SU-DHL-6 (cell line): ENCODE results near the gene CACNA1C.

Experiments used
- H2AFZ ChIP-seq: fragments of 200-600 bp; sonication (generic); 2 replicates; pipeline ENCODE4 v1.6.1; 2014; ENCODE audit warnings: low read depth, mild to moderate bottlenecking, moderate library complexity, mixed read lengths, antibody characterized with exemption, low read length; ENCODE audit not compliant: severe bottlenecking
- H3F3A ChIP-seq: fragments of 200-600 bp; shearing (Covaris generic); 2 replicates; pipeline ENCODE4 v1.6.0; 2016; ENCODE audit warnings: antibody characterized with exemption, mild to moderate bottlenecking; ENCODE audit not compliant: insufficient read depth
- H3K27ac ChIP-seq: fragments of 200-600 bp; sonication (generic); 2 replicates; pipeline ENCODE4 v1.5.1; 2016; ENCODE audit warnings: low read depth, mild to moderate bottlenecking, low read length, moderate library complexity, mixed read lengths
- H3K27me3 ChIP-seq: fragments of 200-600 bp; sonication (generic), shearing (Covaris generic); 2 replicates; pipeline ENCODE4 v1.6.0; 2014; ENCODE audit warnings: mild to moderate bottlenecking, low read length
- H3K36me3 ChIP-seq: fragments of 200-600 bp; sonication (generic); 2 replicates; pipeline ENCODE4 v1.6.1; 2014; ENCODE audit warnings: mild to moderate bottlenecking, low read length, mixed read lengths
- H3K4me2 ChIP-seq: fragments of 300-600, 200-600 bp; shearing (Covaris generic), sonication (generic); 2 replicates; pipeline ENCODE4 v1.6.0; 2014; ENCODE audit warnings: low read length, low read depth, mild to moderate bottlenecking; ENCODE audit not compliant: poor library complexity, severe bottlenecking
- H3K4me3 ChIP-seq: fragments of 200-600 bp; sonication (generic); 2 replicates; pipeline ENCODE4 v1.5.1; 2014; ENCODE audit warnings: antibody characterized with exemption, low read length, mild to moderate bottlenecking, mixed read lengths; ENCODE audit not compliant: insufficient read depth, poor library complexity, severe bottlenecking
- H3K79me2 ChIP-seq: fragments of 200-600 bp; sonication (generic); 2 replicates; pipeline ENCODE4 v1.6.1; 2014; ENCODE audit warnings: mild to moderate bottlenecking, low read length, moderate library complexity; ENCODE audit not compliant: insufficient read depth
- H3K9ac ChIP-seq: fragments of 200-600 bp; sonication (generic); 2 replicates; pipeline ENCODE4 v1.7.0; 2014; ENCODE audit warnings: mild to moderate bottlenecking, low read length
- H3K9me2 ChIP-seq: fragments of 200-600 bp; sonication (generic); replicated peaks from 2 replicates; pipeline ENCODE4 v1.6.1; 2014; ENCODE audit warnings: low read length; ENCODE audit not compliant: insufficient read depth
- H3K9me3 ChIP-seq: fragments of 200-600 bp; sonication (generic); 2 replicates; pipeline ENCODE4 v1.6.1; 2014; ENCODE audit warnings: low read length, mixed read lengths; ENCODE audit not compliant: insufficient read depth
- H4K20me1 ChIP-seq: fragments of 200-600 bp; sonication (generic); 2 replicates; pipeline ENCODE4 v1.6.1; 2014; ENCODE audit warnings: low read depth, mild to moderate bottlenecking, antibody characterized with exemption, low read length, moderate library complexity, mixed read lengths
- EZH2phosphoT487 ChIP-seq: fragments of 200-600 bp; sonication (generic), shearing (Covaris generic); conservative IDR thresholded peaks from 2 replicates; pipeline ENCODE4 v1.6.1; 2018; ENCODE audit warnings: mild to moderate bottlenecking, antibody characterized with exemption, low read length, moderate library complexity, mixed read lengths
- TF ChIP-seq, protein P1 (sequence below): fragments of 200-600 bp; sonication (generic); IDR thresholded peaks from one replicate; pipeline ENCODE4 v1.5.1; 2017; ENCODE audit warnings: antibody characterized with exemption, mild to moderate bottlenecking, low read length, moderate library complexity; ENCODE audit not compliant: insufficient read depth, poor library complexity, severe bottlenecking

The CACNA1C gene

DNA sequence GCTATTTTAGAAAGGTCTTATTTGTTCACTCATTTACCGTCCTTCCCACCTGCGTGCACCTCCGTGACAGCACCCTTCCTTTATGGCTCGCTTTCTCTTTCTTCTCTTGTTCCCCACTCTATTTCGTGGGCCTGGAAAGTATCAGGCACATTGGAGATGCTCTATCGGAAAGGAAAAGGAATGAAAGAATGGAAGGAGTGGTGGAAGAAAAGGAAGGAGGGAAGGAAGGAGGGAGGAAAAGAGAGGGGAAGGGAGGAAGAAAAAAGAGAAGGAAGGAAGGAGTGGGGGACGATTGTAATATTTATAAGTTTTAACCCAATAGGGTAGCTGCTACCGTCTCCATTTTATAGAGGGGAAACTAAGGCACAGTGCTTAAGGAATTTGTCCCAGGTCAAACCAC is 363.4 kb downstream of the CACNA1C start:
- no peaks in the 10 kb centered on the region for H3K27me3 ChIP-seq
- no peaks in the 10 kb centered on the region for H3K9me2 ChIP-seq
- no peak overlapping the region for H3K27ac ChIP-seq
- no peaks in the 10 kb centered on the region for H3K9me3 ChIP-seq
- no peak overlapping the region for H3K9ac ChIP-seq
- no peak overlapping the region for H2AFZ ChIP-seq
- no peak overlapping the region for H3K4me2 ChIP-seq
- TF ChIP-seq, protein P1, sequence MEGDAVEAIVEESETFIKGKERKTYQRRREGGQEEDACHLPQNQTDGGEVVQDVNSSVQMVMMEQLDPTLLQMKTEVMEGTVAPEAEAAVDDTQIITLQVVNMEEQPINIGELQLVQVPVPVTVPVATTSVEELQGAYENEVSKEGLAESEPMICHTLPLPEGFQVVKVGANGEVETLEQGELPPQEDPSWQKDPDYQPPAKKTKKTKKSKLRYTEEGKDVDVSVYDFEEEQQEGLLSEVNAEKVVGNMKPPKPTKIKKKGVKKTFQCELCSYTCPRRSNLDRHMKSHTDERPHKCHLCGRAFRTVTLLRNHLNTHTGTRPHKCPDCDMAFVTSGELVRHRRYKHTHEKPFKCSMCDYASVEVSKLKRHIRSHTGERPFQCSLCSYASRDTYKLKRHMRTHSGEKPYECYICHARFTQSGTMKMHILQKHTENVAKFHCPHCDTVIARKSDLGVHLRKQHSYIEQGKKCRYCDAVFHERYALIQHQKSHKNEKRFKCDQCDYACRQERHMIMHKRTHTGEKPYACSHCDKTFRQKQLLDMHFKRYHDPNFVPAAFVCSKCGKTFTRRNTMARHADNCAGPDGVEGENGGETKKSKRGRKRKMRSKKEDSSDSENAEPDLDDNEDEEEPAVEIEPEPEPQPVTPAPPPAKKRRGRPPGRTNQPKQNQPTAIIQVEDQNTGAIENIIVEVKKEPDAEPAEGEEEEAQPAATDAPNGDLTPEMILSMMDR = no peak
- no peak for TF ChIP-seq EZH2phosphoT487
- H3K36me3 ChIP-seq = no peaks in the 10 kb centered on the region
- H3K4me3 ChIP-seq = no peak overlapping the region
- H3F3A ChIP-seq = no peaks in the 10 kb centered on the region
- H3K79me2 ChIP-seq = no peaks in the 10 kb centered on the region
- H4K20me1 ChIP-seq = no peaks in the 10 kb centered on the region

DNA sequence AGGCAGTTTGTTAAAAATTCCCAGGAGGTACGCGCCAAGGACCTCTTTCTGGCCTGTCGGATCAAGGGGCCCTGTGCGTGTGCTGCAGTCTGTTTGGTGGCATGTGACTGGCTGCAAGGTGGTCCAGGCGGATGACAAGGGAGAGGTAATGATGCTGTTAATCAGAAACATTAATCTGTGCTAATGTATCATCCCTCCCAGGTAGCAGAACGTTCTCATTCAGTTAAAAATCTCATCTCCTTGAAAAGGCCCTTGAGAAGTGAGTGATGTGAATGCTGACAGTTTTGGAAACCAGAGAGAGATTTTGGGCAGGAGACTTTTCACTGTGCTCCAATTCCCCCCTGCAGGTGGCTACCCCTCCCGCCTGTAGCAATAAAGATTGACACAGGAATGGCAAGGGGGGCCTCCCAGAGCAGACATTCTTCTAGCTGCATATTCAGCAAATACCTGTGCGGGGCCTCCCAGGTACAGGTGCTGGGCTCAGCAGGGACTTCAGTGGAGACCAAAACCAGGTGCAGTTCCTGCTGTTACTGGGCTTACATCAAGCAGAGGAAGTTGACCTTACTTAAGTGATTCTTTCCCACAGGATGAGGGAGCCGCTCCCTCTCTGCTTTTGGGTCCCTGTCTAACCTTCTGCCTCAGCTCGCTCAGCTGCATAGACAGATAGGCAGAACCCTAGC is 364.8 kb downstream of the CACNA1C start:
- H3K9ac ChIP-seq = no peak overlapping the region
- H3K36me3 ChIP-seq = no peaks in the 10 kb centered on the region
- H2AFZ ChIP-seq = no peak overlapping the region
- TF ChIP-seq EZH2phosphoT487 = no peak
- TF ChIP-seq, protein P1 = no peak
- no peak overlapping the region for H3K27ac ChIP-seq
- no peaks in the 10 kb centered on the region for H4K20me1 ChIP-seq
- H3F3A ChIP-seq = no peaks in the 10 kb centered on the region
- H3K4me2 ChIP-seq = no peak overlapping the region
- H3K9me3 ChIP-seq = no peaks in the 10 kb centered on the region
- no peaks in the 10 kb centered on the region for H3K79me2 ChIP-seq
- H3K27me3 ChIP-seq = no peaks in the 10 kb centered on the region
- no peak overlapping the region for H3K4me3 ChIP-seq
- H3K9me2 ChIP-seq = no peaks in the 10 kb centered on the region

DNA sequence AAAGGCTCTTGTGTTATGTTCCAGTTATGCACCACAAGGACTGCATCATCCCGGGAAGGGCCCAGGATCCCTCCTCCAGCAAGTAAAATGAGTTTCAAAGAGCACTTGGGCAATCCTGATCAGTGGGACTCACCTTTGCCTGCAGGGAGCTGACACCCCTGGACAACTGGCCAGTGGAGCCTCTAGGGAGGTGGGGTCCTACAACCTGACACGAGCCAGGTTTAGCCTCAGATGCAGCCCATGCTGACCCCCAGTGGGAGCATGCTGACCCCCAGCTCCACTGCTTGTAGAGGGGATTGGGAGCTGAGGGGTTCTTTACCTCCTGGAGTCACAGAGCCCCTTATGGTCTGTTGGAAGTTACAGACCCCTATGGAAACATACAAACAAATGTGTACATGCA is 365.8 kb downstream of the CACNA1C start:
- Histone ChIP-seq H3K4me2 (no peak overlapping the region), H3K27ac (no peak overlapping the region), H3F3A (no peaks in the 10 kb centered on the region), H3K4me3 (no peak overlapping the region), H3K79me2 (no peaks in the 10 kb centered on the region), H3K27me3 (no peaks in the 10 kb centered on the region), H3K36me3 (no peaks in the 10 kb centered on the region), H3K9ac (no peak overlapping the region), H3K9me2 (no peaks in the 10 kb centered on the region), H4K20me1 (no peaks in the 10 kb centered on the region), H3K9me3 (no peaks in the 10 kb centered on the region), H2AFZ (no peak overlapping the region)
- TF ChIP-seq EZH2phosphoT487 = no peak
- TF ChIP-seq, protein P1 = no peak
